HG03457 (cell line): ENCODE data around the gene RNF151.
"Not testable (repeated sequence)": the region's sequence is repeated elsewhere in the genome, so short reads cannot be mapped to it uniquely, and the experiment has no call there.

Source experiments
- ATAC-seq: cut with Tn5 transposase; IDR thresholded peaks from one replicate; pipeline ENCODE4 v1.9.1; 2021; ENCODE audit warnings: moderate number of reproducible peaks; ENCODE audit not compliant: unreplicated experiment

The RNF151 gene

GRCh38 chr16:1966460-1966859 is at the start of gene RNF151:
Gene RNF151, plus strand, starts transcription at chr16:1966856. Its CDS starts 26 bp downstream, at chr16:1966882.
- ATAC-seq: no peak

DNA sequence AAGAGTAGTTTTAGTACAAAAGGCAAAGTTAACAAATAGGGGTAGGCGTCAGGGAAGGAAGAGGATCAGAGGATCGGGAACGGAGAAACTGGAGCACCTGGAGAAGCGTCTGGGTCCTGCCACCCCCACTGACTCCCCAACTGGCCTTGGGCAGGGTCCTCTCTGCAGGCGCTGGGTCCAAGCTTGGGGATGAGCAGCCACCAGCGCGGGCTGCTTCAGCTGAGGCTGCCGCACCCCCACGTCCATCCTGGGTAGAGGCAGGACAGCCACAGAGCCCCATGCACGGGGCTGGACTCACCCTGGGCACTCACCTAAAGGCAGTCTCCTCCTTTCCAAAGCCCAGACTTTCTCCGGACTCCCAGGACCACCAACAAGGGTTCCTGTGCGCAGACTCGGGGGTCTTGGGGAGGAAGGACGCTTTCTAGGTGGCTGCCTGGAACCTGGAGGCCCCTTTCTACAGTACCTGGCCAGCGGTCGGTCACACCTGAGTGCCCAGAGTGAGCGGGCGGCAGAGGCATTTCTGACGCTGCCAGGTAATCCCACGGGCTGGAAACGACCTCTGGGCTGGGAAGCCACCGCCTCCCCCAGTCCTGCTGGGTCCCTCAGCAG is 49.5 kb upstream of the RNF151 start:
- no peak for ATAC-seq

DNA sequence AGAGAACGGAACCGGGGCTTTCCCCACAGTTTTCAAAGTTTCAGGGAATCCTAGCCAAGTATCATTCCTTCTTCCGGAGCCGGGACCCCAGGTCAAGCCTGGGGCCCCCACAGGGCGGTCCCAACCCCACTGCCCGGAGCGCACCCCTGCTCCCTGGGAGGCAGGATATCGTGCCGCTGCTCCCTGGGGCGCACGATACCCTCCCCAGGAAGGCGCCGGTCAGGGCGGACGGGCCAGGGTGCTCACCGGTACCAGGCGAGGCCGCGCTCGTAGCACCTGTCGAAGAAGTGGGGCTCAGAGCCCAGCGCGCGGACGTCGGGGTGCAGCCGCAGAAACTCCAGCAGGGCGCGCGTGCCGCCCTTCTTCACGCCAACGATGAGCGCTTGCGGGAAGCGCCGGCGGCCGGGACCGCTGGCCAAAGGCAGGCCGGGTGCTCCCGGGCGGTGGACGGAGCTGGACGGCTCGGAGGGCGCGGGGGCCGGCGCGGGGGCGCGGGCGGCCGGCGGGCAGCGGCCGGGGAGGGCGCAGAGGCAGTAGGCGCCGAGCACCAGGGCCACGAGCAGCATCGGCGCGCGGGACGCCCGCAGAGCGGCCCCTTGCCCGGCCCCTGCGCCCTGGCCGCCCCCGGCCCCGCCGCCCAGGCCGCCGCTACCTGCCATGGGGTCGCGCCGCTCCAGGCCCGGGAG is 48.8 kb upstream of the RNF151 start:
- no peak for ATAC-seq

GRCh38 chr16:1918351-1919326 is 48.0 kb upstream of the RNF151 start, which contains the start of gene HS3ST6:
Gene HS3ST6, minus strand, starts transcription at chr16:1918415. Its CDS starts 92 bp downstream, at chr16:1918323.
- no peak for ATAC-seq

- ATAC-seq: no peak
Measured at GRCh38 chr16:1919327-1919998, 47.2 kb upstream of the RNF151 start.

DNA sequence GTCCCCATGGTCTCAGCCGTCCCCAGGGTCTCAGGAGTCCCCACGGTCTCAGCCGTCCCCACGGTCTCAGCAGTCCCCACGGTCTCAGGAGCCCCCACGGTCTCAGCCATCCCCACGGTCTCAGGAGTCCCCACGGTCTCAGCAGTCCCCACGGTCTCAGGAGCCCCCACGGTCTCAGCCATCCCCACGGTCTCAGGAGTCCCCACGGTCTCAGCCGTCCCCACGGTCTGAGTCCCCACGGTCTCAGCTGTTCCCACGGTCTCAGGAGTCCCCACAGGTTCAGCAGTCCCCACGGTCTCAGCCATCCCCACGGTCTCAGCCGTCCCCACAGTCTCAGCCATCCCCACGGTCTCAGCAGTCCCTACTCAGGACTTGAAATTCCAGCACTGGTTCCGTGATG is 46.5 kb upstream of the RNF151 start:
- ATAC-seq: not testable (repeated sequence)

GRCh38 chr16:1920727-1921171 is 45.9 kb upstream of the RNF151 start:
- ATAC-seq: no peak

DNA sequence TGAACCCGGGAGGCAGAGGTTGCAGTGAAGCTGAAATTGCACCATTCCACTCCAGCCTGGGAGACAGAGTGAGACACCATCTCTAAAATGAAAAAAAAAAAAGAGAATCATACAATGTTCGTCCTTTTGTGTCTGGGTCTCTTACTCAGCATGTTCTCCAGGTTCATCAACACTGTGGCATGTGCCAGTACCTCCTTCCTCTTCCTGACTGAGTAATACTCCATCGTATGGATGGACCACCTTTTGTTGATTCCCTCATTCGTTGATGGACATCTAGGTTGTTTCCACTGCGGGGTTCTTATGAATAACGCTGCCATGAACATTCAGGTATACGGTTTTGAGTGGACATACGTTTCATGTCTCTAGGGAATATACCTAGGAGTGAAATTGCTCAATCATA is 44.3 kb upstream of the RNF151 start:
- ATAC-seq: no peak

DNA sequence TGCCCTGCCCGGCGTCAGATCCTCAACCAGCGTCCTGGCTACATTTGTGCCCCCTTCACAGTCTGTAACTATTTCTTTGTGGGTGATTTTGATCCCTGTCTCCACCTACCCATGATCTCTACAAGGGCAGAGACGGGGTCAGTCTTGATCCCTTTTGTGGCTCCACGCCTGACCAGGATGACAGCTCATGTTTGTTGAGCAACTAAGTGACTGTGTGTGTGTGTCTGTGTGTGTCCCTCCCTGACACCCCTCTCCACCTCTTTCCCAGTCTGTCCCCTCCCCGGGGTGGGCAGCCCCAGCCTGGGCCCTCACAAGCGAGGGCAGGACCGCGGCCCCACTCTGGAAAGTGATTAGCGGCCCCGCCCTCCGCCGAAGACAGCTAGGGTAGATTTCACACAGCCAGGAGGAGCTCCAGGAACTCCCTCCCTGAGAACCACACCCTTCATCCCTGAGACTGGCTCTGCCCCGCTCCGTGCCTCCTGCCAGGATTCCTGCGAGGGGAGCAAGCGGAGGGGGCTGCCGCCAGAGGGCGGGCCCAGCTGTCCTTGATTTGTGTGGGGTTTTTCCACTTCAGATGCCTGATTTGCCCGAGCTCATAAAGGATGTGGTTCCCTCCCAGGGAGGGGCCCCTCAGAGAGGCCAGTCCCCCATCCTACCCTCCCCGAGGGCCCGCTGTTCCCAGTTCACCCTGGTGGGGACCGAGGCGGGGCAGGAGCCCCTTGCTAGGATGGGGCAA is 43.2 kb upstream of the RNF151 start:
- ATAC-seq: no peak

DNA sequence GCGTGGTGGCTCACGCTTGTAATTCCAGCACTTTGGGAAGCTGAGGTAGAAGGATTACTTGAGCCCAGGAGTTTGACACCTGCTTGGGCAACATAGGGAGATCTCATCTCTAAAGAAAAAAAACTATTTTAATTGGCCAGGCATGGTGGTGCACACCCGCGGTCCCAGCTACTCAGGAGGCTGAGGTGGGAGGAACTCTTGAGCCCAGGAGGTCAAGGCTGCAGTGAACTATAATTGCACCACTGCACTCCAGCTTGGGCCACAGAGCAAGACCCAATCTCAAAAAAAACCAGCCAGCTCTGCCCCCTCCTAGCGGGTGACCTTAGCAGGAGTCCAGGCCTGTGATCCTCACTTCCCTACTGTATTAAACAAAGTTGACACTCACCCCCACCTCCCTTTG is 42.6 kb upstream of the RNF151 start:
- ATAC-seq: no peak

DNA sequence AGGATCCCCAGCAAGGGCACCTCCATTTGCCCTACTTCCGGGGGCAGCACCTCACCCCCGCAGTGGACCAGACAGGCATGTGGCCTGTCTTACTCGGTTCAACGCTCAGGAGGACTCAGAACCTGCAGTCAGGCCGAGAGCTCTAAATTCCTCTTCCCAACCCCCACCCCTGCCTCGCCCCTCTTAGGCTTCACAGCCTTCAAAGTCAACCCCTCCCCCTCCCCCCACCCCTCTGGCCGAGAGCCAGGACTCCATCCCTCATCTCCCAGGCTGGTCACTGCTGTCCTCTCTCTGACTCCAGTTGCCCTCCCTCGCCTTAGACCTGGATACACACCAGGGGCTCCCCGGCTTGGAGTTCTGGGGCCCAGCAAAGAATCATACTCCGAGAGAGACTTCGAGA is 40.4 kb upstream of the RNF151 start:
- no peak for ATAC-seq

- ATAC-seq: no peak
Measured at GRCh38 chr16:1929105-1929504, 37.6 kb upstream of the RNF151 start.

GRCh38 chr16:1929578-1930337 is 36.9 kb upstream of the RNF151 start:
- ATAC-seq: peak; percentile 44

DNA sequence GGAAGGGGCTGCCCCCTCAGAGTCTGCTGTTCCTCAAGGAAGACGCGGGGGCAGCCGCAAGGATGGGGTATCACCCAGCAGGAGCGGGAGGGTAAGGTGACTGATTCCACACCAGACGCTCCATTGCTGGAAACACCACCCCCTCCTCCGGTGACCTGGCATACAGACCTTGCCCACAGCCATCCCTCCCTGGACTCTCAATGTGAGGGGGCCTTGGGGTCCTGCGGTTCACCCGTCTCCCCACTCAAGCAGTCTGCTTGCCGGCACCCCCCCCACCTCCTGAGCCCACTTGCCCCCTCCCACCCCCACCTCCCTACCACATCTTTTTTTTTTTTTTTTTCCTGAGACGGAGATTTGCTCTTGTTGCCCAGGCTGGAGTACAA is 36.3 kb upstream of the RNF151 start:
- no peak for ATAC-seq

DNA sequence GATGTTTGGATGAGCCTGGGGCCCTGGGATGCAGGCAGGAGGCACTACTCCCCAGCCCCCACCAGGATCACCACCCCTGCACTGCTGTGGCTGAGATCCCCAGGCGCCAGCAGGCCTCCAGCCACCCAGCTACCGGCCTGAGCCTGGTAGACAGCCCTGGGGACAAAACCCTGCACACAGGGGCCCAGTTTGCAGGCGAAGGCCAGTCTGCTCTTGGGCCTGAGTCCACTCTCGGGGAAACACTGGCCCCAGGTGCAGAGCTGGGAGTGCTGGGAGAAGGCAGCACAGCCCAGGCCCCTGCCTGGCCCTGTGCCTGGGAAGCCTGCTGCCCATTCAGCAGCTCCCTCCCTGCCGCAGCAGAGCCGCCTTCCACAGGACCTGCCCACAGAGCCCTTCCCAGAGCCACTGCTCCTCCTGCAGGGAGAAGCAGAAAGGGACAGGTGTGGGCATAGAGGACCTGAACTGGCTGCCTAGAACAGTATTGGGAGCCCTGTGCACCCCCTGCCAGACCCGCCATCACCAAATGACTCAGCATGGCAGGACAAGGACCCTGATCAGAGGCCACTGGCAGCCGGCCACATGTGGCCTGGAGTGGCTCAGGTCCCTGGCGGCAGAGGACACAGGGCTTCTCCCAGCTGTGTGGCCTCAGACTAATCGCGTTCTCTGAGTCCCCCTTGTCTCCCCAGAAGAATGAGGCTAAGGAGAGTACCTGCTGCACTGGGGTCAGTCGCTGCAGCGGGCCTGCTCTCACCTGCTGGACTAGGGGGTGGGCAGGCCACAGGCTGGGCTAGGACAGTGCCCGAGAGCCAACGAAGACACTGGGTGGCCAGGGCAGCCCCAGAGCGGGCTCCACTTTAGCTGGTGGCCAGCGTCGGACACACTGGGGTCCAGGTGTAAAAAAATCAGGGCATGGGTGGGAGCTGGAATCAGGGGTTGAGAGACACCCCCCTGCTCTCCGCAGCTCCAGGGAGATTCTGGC is 34.3 kb upstream of the RNF151 start:
- no peak for ATAC-seq

- no peak for ATAC-seq
Measured at GRCh38 chr16:1933097-1933661, 33.5 kb upstream of the RNF151 start.

- ATAC-seq: no peak
Measured at GRCh38 chr16:1936945-1937479, 29.6 kb upstream of the RNF151 start.

DNA sequence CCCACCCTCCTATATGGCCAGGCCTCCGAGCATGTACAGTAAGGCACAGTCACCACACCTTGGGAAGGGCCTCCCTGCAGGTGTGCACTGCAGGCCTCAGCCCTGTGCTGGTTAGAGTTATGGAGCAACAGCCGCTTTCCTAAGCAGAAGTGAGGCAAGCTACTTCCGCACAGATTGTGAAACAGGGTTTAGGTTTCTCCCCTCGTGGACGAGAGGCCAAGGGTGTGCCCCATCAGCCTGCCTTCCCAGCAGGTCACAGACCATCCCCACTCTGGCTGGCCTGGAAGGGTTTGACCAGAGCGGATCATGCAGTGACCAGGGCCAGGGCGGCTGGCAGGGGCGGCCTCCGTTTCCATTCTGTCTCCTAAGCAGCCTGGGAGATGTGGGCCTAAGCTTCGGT is 28.3 kb upstream of the RNF151 start:
- ATAC-seq: no peak
